Activated naive CD4-positive, alpha-beta T cell treated with anti-CD3 and anti-CD28 coated beads, Interleukin-2, amount 10 ng/mL, durations not matched to agents 7 days and 5 days (primary cell): ENCODE measurements around the gene GPR34.

Experiments
- CTCF ChIA-PET: fragments of 350-600 bp; sonication (Branson Sonifier 250); formaldehyde crosslinking; loops from one replicate; lab custom pipeline; 2021; ENCODE audit warnings: antibody characterized with exemption; lab: Charles Lee
- DNase-seq: peaks from one replicate; pipeline ENCODE4 v3.0.0-alpha.2; 2020
- H3K27ac Mint-ChIP-seq: one replicate; pipeline ENCODE4 v1.8.0; 2021; ENCODE audit warnings: mild to moderate bottlenecking, moderate library complexity, mixed read lengths
- H3K27me3 Mint-ChIP-seq: one replicate; pipeline ENCODE4 v1.8.0; 2021; ENCODE audit warnings: mild to moderate bottlenecking, mixed read lengths
- H3K36me3 Mint-ChIP-seq: one replicate; pipeline ENCODE4 v1.8.0; 2021; ENCODE audit warnings: mixed read lengths
- H3K4me1 Mint-ChIP-seq: one replicate; pipeline ENCODE4 v1.8.0; 2021; ENCODE audit warnings: mixed read lengths
- H3K4me3 Mint-ChIP-seq: one replicate; pipeline ENCODE4 v1.8.0; 2021; ENCODE audit warnings: mild to moderate bottlenecking, moderate library complexity, mixed read lengths
- H3K9me3 Mint-ChIP-seq: one replicate; pipeline ENCODE4 v1.8.0; 2021; ENCODE audit warnings: mixed read lengths

The GPR34 gene

DNA sequence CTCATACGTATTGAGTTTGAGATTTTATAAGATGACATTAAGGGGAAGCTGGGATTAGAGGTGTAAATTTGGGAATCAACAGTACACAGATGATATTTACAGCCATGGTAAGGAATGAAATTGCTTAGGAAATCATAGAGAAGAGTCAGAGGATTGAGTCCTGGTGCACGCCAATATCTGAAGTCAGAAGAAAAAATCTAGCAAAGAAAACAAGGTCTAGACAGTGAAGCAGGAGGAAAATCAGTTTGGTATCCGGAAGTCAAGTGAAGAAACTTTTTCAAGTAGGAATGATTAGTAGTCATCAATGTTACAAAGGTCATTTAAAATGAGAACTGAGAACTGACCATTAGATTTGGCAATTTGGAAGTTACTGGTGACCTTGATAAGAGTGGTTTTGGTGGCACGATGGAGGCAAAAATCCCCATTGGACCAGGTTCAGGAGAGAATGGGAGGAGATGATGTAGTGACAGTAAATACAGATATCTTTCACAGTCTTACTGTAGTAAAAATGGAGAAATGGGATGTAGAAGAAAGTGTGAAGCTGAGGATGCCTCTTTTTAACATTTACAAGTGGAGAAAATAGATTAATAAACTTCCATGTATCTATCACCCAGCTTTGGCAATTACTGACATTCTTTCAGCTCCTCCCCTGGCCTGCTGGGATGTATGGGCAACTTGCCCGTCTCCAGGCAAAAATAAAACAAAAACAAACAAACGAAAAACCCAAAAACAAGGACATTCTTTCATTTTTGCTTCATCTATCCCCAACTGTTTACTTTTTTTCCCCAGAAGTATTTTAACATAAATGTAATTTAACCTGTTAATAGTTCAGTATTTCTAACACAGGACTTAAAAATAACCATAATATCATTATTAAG lies 11.4 kb upstream of the GPR34 start:
- Mint-ChIP-seq H3K36me3 (peaks cover 12% of the 10 kb centered on the region), H3K4me3 (no peak overlapping the region), H3K9me3 (no peaks in the 10 kb centered on the region), H3K27ac (no peak overlapping the region), H3K4me1 (peaks cover 11% of the 10 kb centered on the region), H3K27me3 (no peaks in the 10 kb centered on the region)
- DNase-seq = no peak
- CTCF ChIA-PET = no interaction called here

GRCh38 chrX:41684138-41684537 lies 4.6 kb upstream of the GPR34 start:
- Mint-ChIP-seq H3K4me1 (peaks cover 14% of the 10 kb centered on the region), H3K4me3 (no peak overlapping the region), H3K27me3 (no peaks in the 10 kb centered on the region), H3K36me3 (peaks cover 4% of the 10 kb centered on the region), H3K9me3 (no peaks in the 10 kb centered on the region), H3K27ac (no peak overlapping the region)
- CTCF ChIA-PET = no interaction called here
- DNase-seq = no peak

- peaks cover 15% of the 10 kb centered on the region for H3K4me1 Mint-ChIP-seq
- H3K27ac Mint-ChIP-seq = no peak overlapping the region
- no peak overlapping the region for H3K4me3 Mint-ChIP-seq
- CTCF ChIA-PET = no interaction called here
- DNase-seq = no peak
- H3K9me3 Mint-ChIP-seq = no peaks in the 10 kb centered on the region
- peaks cover 4% of the 10 kb centered on the region for H3K36me3 Mint-ChIP-seq
- H3K27me3 Mint-ChIP-seq = no peaks in the 10 kb centered on the region
Measured at GRCh38 chrX:41684940-41685339, 3.8 kb upstream of the GPR34 start.

DNA sequence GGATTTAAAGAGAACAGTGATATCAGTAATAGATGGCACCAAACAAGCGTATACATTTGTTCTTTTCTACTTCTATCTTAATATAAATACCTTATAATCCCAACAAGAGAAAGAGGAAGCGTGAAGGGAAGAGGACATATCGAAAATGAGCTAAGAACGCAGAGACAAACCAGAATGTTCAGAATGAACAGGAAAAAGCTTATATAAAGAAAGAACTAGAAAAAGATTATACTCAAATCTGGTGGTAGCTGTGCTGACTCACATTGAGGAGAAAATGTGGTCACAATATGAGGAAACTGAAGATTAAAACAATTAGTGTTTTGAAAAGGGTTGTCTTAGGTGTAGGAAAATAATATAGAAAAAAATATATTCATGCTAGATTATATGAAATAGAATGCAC lies 2.0 kb upstream of the GPR34 start:
- Mint-ChIP-seq H3K27me3 (no peaks in the 10 kb centered on the region), H3K4me3 (no peak overlapping the region), H3K27ac (no peak overlapping the region), H3K9me3 (no peaks in the 10 kb centered on the region), H3K36me3 (peaks cover 1% of the 10 kb centered on the region), H3K4me1 (peaks cover 18% of the 10 kb centered on the region)
- CTCF ChIA-PET = no interaction called here
- DNase-seq = no peak

GRCh38 chrX:41688156-41688555 lies 617 bp upstream of the GPR34 start:
- Mint-ChIP-seq H3K27ac (no peak overlapping the region), H3K4me3 (no peak overlapping the region), H3K9me3 (no peaks in the 10 kb centered on the region), H3K36me3 (peaks cover 7% of the 10 kb centered on the region), H3K27me3 (no peaks in the 10 kb centered on the region), H3K4me1 (peaks cover 28% of the 10 kb centered on the region)
- CTCF ChIA-PET = no interaction called here
- no peak for DNase-seq

GRCh38 chrX:41689711-41690110 lies 938 bp downstream of the GPR34 start:
- Mint-ChIP-seq H3K9me3 (no peaks in the 10 kb centered on the region), H3K27me3 (no peaks in the 10 kb centered on the region), H3K4me1 (peaks cover 42% of the 10 kb centered on the region), H3K27ac (no peak overlapping the region), H3K4me3 (no peak overlapping the region), H3K36me3 (peaks cover 12% of the 10 kb centered on the region)
- DNase-seq = no peak
- CTCF ChIA-PET = no interaction called here

- H3K27ac Mint-ChIP-seq = peak overlapping the region; percentile 43
- no peak overlapping the region for H3K4me3 Mint-ChIP-seq
Measured at GRCh38 chrX:41692162-41692749, 3.5 kb downstream of the GPR34 start.

DNA sequence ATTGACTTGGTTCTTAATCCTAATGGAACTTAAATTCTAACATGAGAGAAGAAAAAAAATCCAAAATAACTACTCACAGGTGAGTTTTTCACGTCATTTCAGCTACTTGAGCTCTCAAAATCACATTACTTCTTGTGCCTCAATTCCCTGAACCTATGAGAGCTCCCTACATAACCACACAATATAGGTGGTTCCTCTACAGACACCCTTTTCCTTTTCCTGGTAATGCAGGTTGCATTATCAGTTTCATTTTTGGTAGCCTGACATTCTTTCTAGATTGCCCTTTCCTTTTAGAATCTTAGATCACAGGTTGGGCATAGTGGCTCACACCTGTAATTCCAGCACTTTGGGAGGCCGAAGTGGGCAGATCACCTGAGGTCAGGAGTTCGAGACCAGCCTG lies 4.3 kb downstream of the GPR34 start:
- Mint-ChIP-seq H3K9me3 (peaks cover 2% of the 10 kb centered on the region), H3K4me3 (no peak overlapping the region), H3K4me1 (peaks cover 45% of the 10 kb centered on the region), H3K27me3 (no peaks in the 10 kb centered on the region), H3K27ac (peak overlapping the region; percentile 30), H3K36me3 (peaks cover 19% of the 10 kb centered on the region)
- CTCF ChIA-PET = no interaction called here
- DNase-seq = no peak

More at GRCh38 chrX:41692162-41692749, 3.5 kb downstream of the GPR34 start:
- Mint-ChIP-seq H3K27me3 (no peaks in the 10 kb centered on the region), H3K9me3 (peaks cover 2% of the 10 kb centered on the region), H3K4me1 (peaks cover 46% of the 10 kb centered on the region), H3K36me3 (peaks cover 18% of the 10 kb centered on the region)
- CTCF ChIA-PET = no interaction called here
- no peak for DNase-seq

- CTCF ChIA-PET = no interaction called here
- DNase-seq = no peak
- peaks cover 18% of the 10 kb centered on the region for H3K36me3 Mint-ChIP-seq
- peaks cover 2% of the 10 kb centered on the region for H3K9me3 Mint-ChIP-seq
- H3K4me1 Mint-ChIP-seq = peaks cover 39% of the 10 kb centered on the region
- H3K27ac Mint-ChIP-seq = no peak overlapping the region
- H3K4me3 Mint-ChIP-seq = no peak overlapping the region
- H3K27me3 Mint-ChIP-seq = no peaks in the 10 kb centered on the region
Measured at GRCh38 chrX:41695426-41695825, 6.7 kb downstream of the GPR34 start.

DNA sequence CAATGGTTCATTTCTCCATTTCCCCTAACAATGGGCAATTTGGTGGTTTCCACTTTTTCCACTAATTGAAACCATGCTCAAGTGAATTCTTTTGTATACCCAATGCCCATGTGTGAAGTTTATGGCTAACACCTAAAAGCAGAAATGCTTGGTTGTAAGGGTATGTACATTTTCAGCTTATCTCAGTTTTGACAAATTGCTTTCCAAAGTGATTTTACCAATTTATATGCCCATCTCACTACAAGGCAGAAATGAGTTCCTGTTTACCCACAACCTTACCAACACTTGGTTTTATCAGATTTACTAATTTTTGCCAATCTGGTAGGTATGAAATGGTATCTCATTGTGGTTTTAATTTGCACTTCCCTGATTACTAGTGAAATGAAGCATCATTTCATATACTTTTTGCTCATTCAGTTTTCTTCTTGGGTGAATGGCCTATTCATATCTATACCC lies 14.8 kb downstream of the GPR34 start:
- Mint-ChIP-seq H3K4me1 (peaks cover 29% of the 10 kb centered on the region), H3K27ac (no peak overlapping the region), H3K36me3 (peaks cover 9% of the 10 kb centered on the region), H3K4me3 (no peak overlapping the region), H3K9me3 (no peaks in the 10 kb centered on the region), H3K27me3 (no peaks in the 10 kb centered on the region)
- DNase-seq = no peak
- CTCF ChIA-PET = no interaction called here

DNA sequence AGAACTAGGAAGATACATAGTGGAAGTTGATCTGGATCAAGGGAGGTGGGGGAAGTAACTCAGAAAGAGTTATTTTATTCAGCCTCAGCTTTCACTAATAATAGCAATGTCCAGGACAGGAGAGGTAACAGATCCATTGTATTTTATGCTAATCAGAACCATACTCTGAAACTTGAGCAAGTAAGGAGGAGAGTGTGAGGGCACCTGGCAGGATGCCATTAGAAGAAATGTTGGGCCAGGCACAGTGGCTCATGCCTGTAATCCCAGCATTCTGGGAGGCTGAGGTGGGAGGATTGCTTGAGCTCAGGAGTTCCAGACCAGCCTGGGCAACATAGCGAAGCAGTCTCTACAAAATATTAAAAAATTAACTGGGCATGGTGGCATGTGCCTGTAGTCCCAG lies 16.3 kb downstream of the GPR34 start:
- Mint-ChIP-seq H3K27ac (peak overlapping the region; percentile 5), H3K9me3 (no peaks in the 10 kb centered on the region), H3K4me1 (peaks cover 25% of the 10 kb centered on the region), H3K36me3 (peaks cover 9% of the 10 kb centered on the region), H3K4me3 (no peak overlapping the region), H3K27me3 (no peaks in the 10 kb centered on the region)
- DNase-seq = no peak
- CTCF ChIA-PET = no interaction called here

DNA sequence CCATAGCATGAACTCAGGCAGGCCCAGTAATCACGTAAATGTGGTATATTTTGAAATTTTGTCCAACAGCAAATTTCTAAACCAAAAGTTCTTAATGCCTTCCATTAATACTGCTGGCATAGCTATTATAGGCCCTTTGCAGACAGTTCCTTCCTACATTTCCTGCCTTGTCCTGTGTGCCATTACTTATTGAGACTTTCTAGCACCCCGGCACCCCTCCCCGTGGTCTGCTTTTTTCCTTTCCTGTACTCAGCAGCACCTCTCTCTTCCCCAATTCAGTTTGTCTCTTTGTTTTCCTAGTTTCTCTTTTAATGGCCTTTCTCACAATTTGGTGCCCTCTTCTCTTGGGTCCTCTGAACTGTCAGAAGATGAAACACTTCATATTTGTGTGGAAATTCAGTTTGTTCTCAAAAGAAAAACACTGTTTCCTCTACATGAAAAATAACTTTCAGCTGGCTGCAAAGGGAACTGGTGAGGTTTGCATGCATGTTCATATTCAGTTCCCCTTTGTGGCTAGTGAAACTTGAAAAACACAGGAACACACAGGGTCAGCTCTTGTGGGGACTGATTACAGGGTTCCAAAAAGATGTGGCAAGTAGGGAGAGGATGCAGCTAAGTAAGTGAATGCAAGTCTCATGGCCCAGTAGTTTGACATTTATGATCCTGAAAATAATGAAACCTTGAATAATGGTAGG lies 17.1 kb downstream of the GPR34 start:
- CTCF ChIA-PET = no interaction called here
- H3K27me3 Mint-ChIP-seq = no peaks in the 10 kb centered on the region
- H3K4me1 Mint-ChIP-seq = peaks cover 24% of the 10 kb centered on the region
- H3K36me3 Mint-ChIP-seq = peaks cover 9% of the 10 kb centered on the region
- no peak overlapping the region for H3K4me3 Mint-ChIP-seq
- H3K9me3 Mint-ChIP-seq = no peaks in the 10 kb centered on the region
- H3K27ac Mint-ChIP-seq = peak overlapping the region; percentile 64
- no peak for DNase-seq

DNA sequence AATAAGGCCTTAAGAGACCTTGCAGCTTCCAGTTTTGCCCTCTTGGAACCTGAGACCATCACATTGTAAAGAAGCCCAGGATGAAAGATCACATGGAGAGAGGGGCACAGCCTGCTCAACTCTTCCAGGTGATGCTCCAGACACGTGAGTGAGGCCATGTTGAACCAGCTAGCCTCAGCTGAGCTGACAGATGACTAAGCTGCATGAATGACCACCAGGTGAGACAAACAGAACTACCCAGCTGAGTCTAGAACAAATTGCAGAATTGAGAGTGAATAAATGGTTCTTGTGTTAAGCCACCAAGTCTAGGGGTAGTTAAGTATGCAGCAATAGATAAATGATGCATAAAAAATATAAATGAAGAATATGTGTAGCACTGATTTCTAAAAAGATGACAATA lies 18.4 kb downstream of the GPR34 start:
- Mint-ChIP-seq H3K36me3 (peaks cover 7% of the 10 kb centered on the region), H3K27me3 (no peaks in the 10 kb centered on the region), H3K4me1 (peaks cover 24% of the 10 kb centered on the region), H3K4me3 (no peak overlapping the region), H3K27ac (no peak overlapping the region), H3K9me3 (no peaks in the 10 kb centered on the region)
- CTCF ChIA-PET = no interaction called here
- DNase-seq = no peak

- no peak overlapping the region for H3K27ac Mint-ChIP-seq
- peaks cover 24% of the 10 kb centered on the region for H3K4me1 Mint-ChIP-seq
- H3K36me3 Mint-ChIP-seq = peaks cover 6% of the 10 kb centered on the region
- no peak for DNase-seq
- H3K27me3 Mint-ChIP-seq = no peaks in the 10 kb centered on the region
- no peak overlapping the region for H3K4me3 Mint-ChIP-seq
- CTCF ChIA-PET = no interaction called here
- H3K9me3 Mint-ChIP-seq = no peaks in the 10 kb centered on the region
Measured at GRCh38 chrX:41708486-41708885, 19.7 kb downstream of the GPR34 start.
